ENCODE results near the gene ABLIM1. TPM values are rescaled to one million over a fixed set of nuclear protein-coding genes. Genes with fewer than 3 reads are reported as not detected.

The ABLIM1 gene
- total RNA-seq, 3 donors from 2014 or later (not counting 1 experiment from before 2014, with no cell fraction given), result 71.9 to 118 (median 73.5) TPM

- DNase-seq (no peak), ATAC-seq (no peak)
- Histone ChIP-seq H3K4me3 (ENCODE audit: low read length) (no peak overlapping the region), H3K36me3 (ENCODE audit: control insufficient read depth, insufficient read depth, low read length) (no peaks in the 10 kb centered on the region), H3K27ac (ENCODE audit: low read length) (no peak overlapping the region), H3K27me3 (ENCODE audit: control insufficient read depth, insufficient read depth, low read length) (no peaks in the 10 kb centered on the region), H3K9me3 (ENCODE audit: control insufficient read depth, insufficient read depth, low read length) (no peaks in the 10 kb centered on the region), H3K4me1 (ENCODE audit: control insufficient read depth, insufficient read depth, low read length) (no peaks in the 10 kb centered on the region)
- Mint-ChIP-seq H3K27me3 (ENCODE audit: low read depth in 2 of 2) (peaks cover 7 to 9% of the 10 kb centered on the region in 2 donors), H3K36me3 (no peaks in the 10 kb centered on the region), H3K4me1 (no peaks in the 10 kb centered on the region), H3K9me3 (no peaks in the 10 kb centered on the region), H3K27ac (no peak overlapping the region), H3K4me3 (no peak overlapping the region)
- TF ChIP-seq, protein P1, sequence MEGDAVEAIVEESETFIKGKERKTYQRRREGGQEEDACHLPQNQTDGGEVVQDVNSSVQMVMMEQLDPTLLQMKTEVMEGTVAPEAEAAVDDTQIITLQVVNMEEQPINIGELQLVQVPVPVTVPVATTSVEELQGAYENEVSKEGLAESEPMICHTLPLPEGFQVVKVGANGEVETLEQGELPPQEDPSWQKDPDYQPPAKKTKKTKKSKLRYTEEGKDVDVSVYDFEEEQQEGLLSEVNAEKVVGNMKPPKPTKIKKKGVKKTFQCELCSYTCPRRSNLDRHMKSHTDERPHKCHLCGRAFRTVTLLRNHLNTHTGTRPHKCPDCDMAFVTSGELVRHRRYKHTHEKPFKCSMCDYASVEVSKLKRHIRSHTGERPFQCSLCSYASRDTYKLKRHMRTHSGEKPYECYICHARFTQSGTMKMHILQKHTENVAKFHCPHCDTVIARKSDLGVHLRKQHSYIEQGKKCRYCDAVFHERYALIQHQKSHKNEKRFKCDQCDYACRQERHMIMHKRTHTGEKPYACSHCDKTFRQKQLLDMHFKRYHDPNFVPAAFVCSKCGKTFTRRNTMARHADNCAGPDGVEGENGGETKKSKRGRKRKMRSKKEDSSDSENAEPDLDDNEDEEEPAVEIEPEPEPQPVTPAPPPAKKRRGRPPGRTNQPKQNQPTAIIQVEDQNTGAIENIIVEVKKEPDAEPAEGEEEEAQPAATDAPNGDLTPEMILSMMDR (IDR thresholded peaks at IDR 0.05), result no peak
- intact Hi-C loops (cut with micrococcal nuclease), result no loop called here
- 86% methylated on average over 8 of the region's 8 CpGs for WGBS (ENCODE audit: insufficient coverage)
These were observed 5.6 kb upstream of the ABLIM1 start for GRCh38 chr10:114663626-114664025.

- intact Hi-C loops (cut with micrococcal nuclease), result no loop called here
- H3K36me3 ChIP-seq (ENCODE audit: control insufficient read depth, insufficient read depth, low read length), result no peaks in the 10 kb centered on the region
- Mint-ChIP-seq H3K27me3 (ENCODE audit: low read depth in 2 of 2) (peaks cover 7% of the 10 kb centered on the region in 2 donors), H3K36me3 (no peaks in the 10 kb centered on the region), H3K9me3 (no peaks in the 10 kb centered on the region), H3K4me3 (no peak overlapping the region), H3K4me1 (no peaks in the 10 kb centered on the region), H3K27ac (no peak overlapping the region)
- DNase-seq, result no peak
- H3K4me3 ChIP-seq (ENCODE audit: low read length), result no peak overlapping the region
- ATAC-seq, result no peak
- TF ChIP-seq, protein P1 (IDR thresholded peaks at IDR 0.05), result no peak
- H3K27me3 ChIP-seq (ENCODE audit: control insufficient read depth, insufficient read depth, low read length), result no peaks in the 10 kb centered on the region
- no peaks in the 10 kb centered on the region for H3K9me3 ChIP-seq (ENCODE audit: control insufficient read depth, insufficient read depth, low read length)
- WGBS (ENCODE audit: insufficient coverage), result 89% methylated on average over 5 of the region's 5 CpGs
- no peak overlapping the region for H3K27ac ChIP-seq (ENCODE audit: low read length)
- no peaks in the 10 kb centered on the region for H3K4me1 ChIP-seq (ENCODE audit: control insufficient read depth, insufficient read depth, low read length)
These were observed 4.7 kb upstream of the ABLIM1 start for GRCh38 chr10:114662646-114663217.

DNA sequence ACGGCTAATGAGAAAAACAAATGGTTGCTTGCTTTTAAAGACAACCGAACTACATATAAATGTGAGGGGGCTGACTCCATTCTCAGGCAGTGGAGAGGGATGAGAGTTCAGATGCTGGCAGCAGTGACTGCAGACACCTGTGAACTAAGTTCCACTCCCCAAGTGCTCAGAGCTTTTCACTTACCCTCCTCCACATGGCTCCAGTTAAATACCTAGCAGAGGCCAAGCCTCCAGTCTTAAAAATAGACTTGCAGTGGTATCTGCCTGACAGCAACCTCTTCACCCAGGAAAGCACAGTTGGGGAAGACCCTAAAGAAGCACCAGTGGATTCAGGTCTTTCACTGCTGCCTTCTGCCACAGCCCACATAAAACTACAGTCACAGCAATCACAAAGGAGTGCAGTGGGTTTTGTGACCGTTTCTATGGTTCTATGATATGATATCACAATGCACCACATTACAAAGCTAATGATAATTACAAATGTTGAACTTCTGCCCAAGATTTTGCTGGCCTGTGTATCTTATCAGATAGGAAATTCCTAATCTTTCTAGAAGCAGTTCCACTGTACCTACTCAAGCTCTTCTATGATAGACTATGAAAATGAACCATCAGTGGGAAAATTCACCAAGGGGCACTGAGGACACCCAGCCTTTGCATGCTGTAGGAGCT, 3.3 kb upstream of the ABLIM1 start:
- ATAC-seq (no peak), DNase-seq (no peak)
- H3K4me1 Mint-ChIP-seq, result no peaks in the 10 kb centered on the region
- 96% methylated on average over 3 of the region's 3 CpGs for WGBS (ENCODE audit: insufficient coverage)
- Histone ChIP-seq H3K27me3 (ENCODE audit: control insufficient read depth, insufficient read depth, low read length) (no peaks in the 10 kb centered on the region), H3K4me1 (ENCODE audit: control insufficient read depth, insufficient read depth, low read length) (no peaks in the 10 kb centered on the region), H3K4me3 (ENCODE audit: low read length) (no peak overlapping the region), H3K27ac (ENCODE audit: low read length) (no peak overlapping the region), H3K9me3 (ENCODE audit: control insufficient read depth, insufficient read depth, low read length) (no peaks in the 10 kb centered on the region), H3K36me3 (ENCODE audit: control insufficient read depth, insufficient read depth, low read length) (no peaks in the 10 kb centered on the region)
- H3K27me3 Mint-ChIP-seq (ENCODE audit: low read depth in 2 of 2), result peaks cover 7% of the 10 kb centered on the region in 2 donors
- TF ChIP-seq, protein P1 (IDR thresholded peaks at IDR 0.05), result no peak
- no peak overlapping the region for H3K27ac Mint-ChIP-seq
- intact Hi-C loops (cut with micrococcal nuclease), result no loop called here
- H3K9me3 Mint-ChIP-seq, result no peaks in the 10 kb centered on the region
- H3K36me3 Mint-ChIP-seq, result no peaks in the 10 kb centered on the region
- H3K4me3 Mint-ChIP-seq, result no peak overlapping the region

Data from natural killer cell (primary cell).